K562 (cell line): ENCODE data around the gene NUDT6. TPM values are rescaled to one million over a fixed set of nuclear protein-coding genes. Genes with fewer than 3 reads are reported as not detected.

Experiments
- ATAC-seq: fragments of 200-7000 bp; cut with Tn5 transposase; 3 replicates; pipeline ENCODE4 v1.9.1; 2020; ENCODE audit warnings: moderate library complexity
- BruUV-seq: library from RNA; stranded (reverse); fragments of 400-500 nt; replicated peaks from 2 replicates; lab custom pipeline; 2021; lab: Mats Ljungman, UMichigan
- CTCF ChIA-PET: fragments of 300-600 bp; formaldehyde crosslinking; extraction: SDS; loops from one replicate; lab custom pipeline; 2021; ENCODE audit warnings: low intra/inter-chr PET ratio; lab: Yijun Ruan, JAX
- POLR2A ChIA-PET: fragments of 300-600, 350-650 bp; sonication (Branson Sonifier 250); formaldehyde crosslinking; extraction: SDS; loops from one replicate; lab custom pipeline; 2021; ENCODE audit warnings: antibody characterized with exemption, inconsistent platforms; lab: Yijun Ruan, JAX
- DNase-seq, 4 experiments: peaks; one replicate each; pipeline versions ENCODE4 v3.0.0 to v3.0.0-alpha.2; 2011 to 2018; ENCODE audit warnings: low spot score in 3 of 4, mixed read lengths in 3 of 4; ENCODE audit errors: extremely low read depth in 1 of 4
- FAIRE-seq: peaks from 2 replicates; lab custom pipeline; 2011; peaks lifted over from hg19 to GRCh38; lab: Jason Lieb, UNC
- H2AFZ ChIP-seq: 2 replicates; pipeline ENCODE4 v1.6.0; 2011; ENCODE audit warnings: low read depth, low read length, control low read depth, inconsistent platforms
- H3K27ac ChIP-seq: fragments of 200-600 bp; 3 replicates; pipeline ENCODE4 v1.8.0; 2011; ENCODE audit warnings: low read depth, mild to moderate bottlenecking, control low read depth, inconsistent platforms, low read length, moderate library complexity, mixed read lengths; ENCODE audit errors: extremely low read depth
- H3K27me3 ChIP-seq, 2 experiments: fragments of 300-600 bp in 1 of 2; 2 replicates in 1 of 2; 3 replicates in 1 of 2; pipeline versions ENCODE4 v1.6.0 to v1.8.0; 2011; ENCODE audit warnings: inconsistent platforms in 2 of 2, low read length in 2 of 2, mild to moderate bottlenecking in 1 of 2, mixed read lengths in 1 of 2, moderate library complexity in 1 of 2; ENCODE audit not compliant: control insufficient read depth in 2 of 2, insufficient read depth in 2 of 2
- H3K36me3 ChIP-seq: fragments of 300-600 bp; 3 replicates; pipeline ENCODE4 v1.8.0; 2011; ENCODE audit warnings: mild to moderate bottlenecking, low read length, inconsistent platforms; ENCODE audit not compliant: control insufficient read depth, insufficient read depth
- H3K4me1 ChIP-seq, 2 experiments: fragments of 200-600 bp in 1 of 2; replicated peaks in 1 of 2; 2 replicates in 1 of 2; 3 replicates in 1 of 2; pipeline versions ENCODE4 v1.5.1 to v1.8.0; 2011; ENCODE audit warnings: inconsistent platforms in 2 of 2, low read length in 2 of 2, mild to moderate bottlenecking in 1 of 2, mixed read lengths in 1 of 2, moderate library complexity in 1 of 2; ENCODE audit not compliant: control insufficient read depth in 2 of 2, insufficient read depth in 2 of 2
- H3K4me2 ChIP-seq: 2 replicates; pipeline ENCODE4 v1.6.1; 2011; ENCODE audit warnings: low read length, control low read depth, inconsistent platforms, mixed read lengths; ENCODE audit not compliant: insufficient read depth
- H3K4me3 ChIP-seq: fragments of 200-600 bp; sonication (generic), shearing (Covaris generic); 2 replicates; pipeline ENCODE4 v1.5.1; 2016; ENCODE audit warnings: control low read depth, inconsistent platforms
- H3K79me2 ChIP-seq: fragments of 200-600 bp; 3 replicates; pipeline ENCODE4 v1.8.0; 2011; ENCODE audit warnings: low read length, inconsistent platforms; ENCODE audit not compliant: control insufficient read depth, insufficient read depth
- H3K9ac ChIP-seq, 2 experiments: 2 replicates each; pipeline versions ENCODE4 v1.6.0 to v1.6.1; 2011; ENCODE audit warnings: low read depth in 2 of 2, low read length in 2 of 2, control low read depth in 1 of 2, inconsistent platforms in 1 of 2, mild to moderate bottlenecking in 1 of 2, mixed read lengths in 1 of 2; ENCODE audit not compliant: insufficient read depth in 1 of 2
- H3K9me1 ChIP-seq: one replicate; pipeline ENCODE4 v1.6.0; 2011; ENCODE audit warnings: inconsistent platforms, mild to moderate bottlenecking, low read length, moderate library complexity; ENCODE audit not compliant: control insufficient read depth, insufficient read depth
- H3K9me3 ChIP-seq: replicated peaks from 2 replicates; pipeline ENCODE4 v1.5.1; 2011; ENCODE audit warnings: low read depth, low read length, inconsistent platforms; ENCODE audit not compliant: control insufficient read depth, insufficient read depth
- H4K20me1 ChIP-seq: replicated peaks from 2 replicates; pipeline ENCODE4 v1.6.1; 2011; ENCODE audit warnings: low read length, inconsistent platforms, mixed read lengths; ENCODE audit not compliant: control insufficient read depth, insufficient read depth
- ARID3B ChIP-seq: fragments of 250-450 bp; sonication (Bioruptor Pico); IDR thresholded peaks from 2 replicates; pipeline ENCODE4 v1.4.0; 2020; ENCODE audit warnings: borderline replicate concordance
- CAMTA2 ChIP-seq: fragments of 250-450 bp; sonication (Bioruptor Pico); conservative IDR thresholded peaks from 2 replicates; pipeline ENCODE4 v1.5.1; 2022
- ETS1 ChIP-seq: conservative IDR thresholded peaks from 2 replicates; pipeline ENCODE4 v1.6.1; 2011; ENCODE audit warnings: low read depth, mild to moderate bottlenecking, low read length; ENCODE audit not compliant: control insufficient read depth
- EWSR1 ChIP-seq: fragments of 450-650 bp; IDR thresholded peaks from 2 replicates; pipeline ENCODE4 v1.6.1; 2018; ENCODE audit warnings: borderline replicate concordance, mild to moderate bottlenecking, low read depth, moderate library complexity; ENCODE audit not compliant: partially characterized antibody
- HDAC8 ChIP-seq: fragments of 450-650 bp; IDR thresholded peaks from 2 replicates; pipeline ENCODE4 v1.6.1; 2016; ENCODE audit warnings: mild to moderate bottlenecking, missing genetic modification characterization, moderate library complexity, missing compliant biosample characterization
- HNRNPUL1 ChIP-seq: fragments of 200-400 bp; formaldehyde crosslinking; IDR thresholded peaks from 2 replicates; pipeline ENCODE4 v1.6.1; 2017; ENCODE audit warnings: low read length
- KLF6 ChIP-seq: fragments of 250-450 bp; sonication (Bioruptor Pico); IDR thresholded peaks from 2 replicates; pipeline ENCODE4 v1.4.0; 2020; ENCODE audit warnings: mild to moderate bottlenecking, moderate library complexity, borderline replicate concordance
- MEIS2 ChIP-seq: fragments of 450-650 bp; IDR thresholded peaks from 2 replicates; pipeline ENCODE4 v1.6.1; 2014; ENCODE audit warnings: mild to moderate bottlenecking; ENCODE audit not compliant: partially characterized antibody
- MYNN ChIP-seq, 2 experiments: sonication (generic); formaldehyde crosslinking in 1 of 2; IDR thresholded peaks; 2 replicates each; pipeline versions ENCODE4 v1.5.0 to v1.6.1; 2016 to 2020; ENCODE audit warnings: antibody characterized with exemption in 1 of 2, missing genetic modification reagents in 1 of 2
- POLR2B ChIP-seq: fragments of 450-650 bp; IDR thresholded peaks from 2 replicates; pipeline ENCODE4 v1.6.1; 2018; ENCODE audit warnings: low read depth; ENCODE audit not compliant: partially characterized antibody
- RB1 ChIP-seq: fragments of 450-650 bp; IDR thresholded peaks from 2 replicates; pipeline ENCODE4 v1.6.1; 2017; ENCODE audit warnings: low read depth, mild to moderate bottlenecking
- SAFB2 ChIP-seq: fragments of 200-400 bp; formaldehyde crosslinking; IDR thresholded peaks from 2 replicates; pipeline ENCODE4 v1.6.1; 2018; ENCODE audit warnings: borderline replicate concordance, low read length, low read depth, moderate library complexity; ENCODE audit not compliant: severe bottlenecking
- ZFP91 ChIP-seq: sonication (generic); formaldehyde crosslinking; IDR thresholded peaks from 2 replicates; pipeline ENCODE4 v1.8.0; 2022; ENCODE audit warnings: mild to moderate bottlenecking, missing genetic modification reagents
- ZNF395 ChIP-seq: fragments of 200-800 bp; sonication (Bioruptor generic); IDR thresholded peaks from 2 replicates; pipeline ENCODE4 v1.6.1; 2017; ENCODE audit warnings: missing genetic modification characterization, missing compliant biosample characterization
- ZNF408 ChIP-seq: fragments of 250-450 bp; sonication (Bioruptor Pico); IDR thresholded peaks from 2 replicates; pipeline ENCODE4 v1.4.0; 2020; ENCODE audit warnings: low read depth, mild to moderate bottlenecking, moderate library complexity
- ZNF717 ChIP-seq: fragments of 250-450 bp; sonication (Bioruptor Pico); IDR thresholded peaks from 2 replicates; pipeline ENCODE4 v1.5.0; 2021
- WGBS: fragments of 100-300 bp; shearing (Covaris generic); methylation state at CpG from one replicate; pipeline ENCODE4 v1.1.6; 2016; ENCODE audit warnings: low coverage, mixed read lengths; ENCODE audit not compliant: insufficient coverage; ENCODE audit errors: missing lambda C conversion rate; 5-methylcytosine and 5-hydroxymethylcytosine counted together
- in situ Hi-C: fragments of 300-500 bp; cut with MboI; formaldehyde crosslinking; loops from 4 replicates; pipeline ENCODE4 v1.15.0; 2018; ENCODE audit warnings: inconsistent platforms, mixed read lengths
- intact Hi-C: fragments of 100-400 bp; cut with micrococcal nuclease; formaldehyde crosslinking; loops from 2 replicates; pipeline ENCODE4 v1.14.2; 2022
- polyA plus RNA-seq, 8 experiments: library from polyadenylated mRNA; depleted of rRNA in 4 of 8; stranded (reverse) in 5 of 8; unstranded in 3 of 8; fragments of >200 nt; fragmentation: Nextera tagmentation in 2 of 8; fragmentation: Illumina TruSeq in 1 of 8; extraction: Ambion mirVana in 2 of 8; extraction: Trizol in 1 of 8; gene quantifications; 2 replicates each; pipeline versions ENCODE4 v1.2.1 to v1.2.3, GENCODE V29; 2011 to 2014; ENCODE audit warnings: inconsistent platforms in 1 of 8, missing spikeins in 1 of 8
- total RNA-seq, 7 experiments: library from RNA; depleted of rRNA in 6 of 7; stranded (reverse); fragments of >200 nt in 6 of 7; fragmentation: Illumina TruSeq in 2 of 7; extraction: Trizol in 2 of 7; gene quantifications; 2 replicates each; pipeline versions ENCODE4 v1.2.1 to v1.2.3, GENCODE V29; 2011 to 2021; ENCODE audit warnings: low replicate concordance in 1 of 7

Gene NUDT6
- total and polyA plus RNA-seq, 9 of the 15 experiments (the other 6 are each of a cell fraction or from before 2014, with no cell fraction given) = 9.4 to 18.1 (median 13.4) TPM

DNA sequence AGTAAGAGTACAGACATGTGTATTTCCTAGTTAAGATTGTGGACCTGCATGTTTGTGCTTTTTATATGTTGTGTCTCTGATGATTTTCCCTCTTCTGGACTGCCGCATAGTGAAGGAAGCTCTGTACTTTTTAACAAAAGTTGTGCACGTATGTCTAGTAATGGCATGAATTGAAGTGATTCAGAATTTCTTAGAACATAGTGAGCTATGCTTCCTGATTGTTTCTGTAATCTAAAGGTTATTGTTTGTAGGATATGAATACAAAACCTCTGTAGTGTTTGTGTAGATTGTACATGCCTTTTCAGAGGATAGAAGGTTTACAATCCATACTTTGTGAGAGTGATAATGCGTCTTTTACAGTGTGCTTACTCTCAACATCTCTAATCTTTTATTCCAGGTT lies 37.0 kb upstream of the NUDT6 start (continued):
- TF ChIP-seq EWSR1 (no peak), ZNF395 (CRISPR knock-in tag) (no peak), ZNF408 (CRISPR knock-in tag) (no peak)

DNA sequence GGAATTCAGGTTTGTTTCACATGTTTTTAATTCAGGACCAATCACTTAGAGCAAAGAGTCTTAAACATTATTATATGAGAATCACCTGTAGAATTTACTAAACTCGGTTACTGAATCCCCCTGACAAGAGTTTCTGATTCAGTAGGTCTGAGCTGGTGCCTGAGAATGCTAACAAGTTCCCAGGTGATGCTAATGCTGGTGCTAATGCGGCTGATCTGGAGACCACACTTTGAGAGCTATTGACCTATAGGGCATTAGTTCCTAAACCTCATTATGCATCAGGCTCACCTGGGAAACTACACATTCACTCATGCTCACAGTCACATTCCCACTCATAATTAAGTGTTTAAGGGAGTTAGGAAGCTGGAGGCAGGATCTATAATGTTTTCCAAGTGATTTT lies 36.1 kb upstream of the NUDT6 start:
- ATAC-seq (no peak), DNase-seq (no peak), FAIRE-seq (no peak)
- ChIA-PET CTCF (no interaction called here), POLR2A (interaction anchor here (0.7 to 1.1 kb wide), 2 partner anchors 21 to 119 kb away, joined by 3 read pairs; no protein-coding TSS in a partner anchor)
- in situ Hi-C loops = no loop called here
- Histone ChIP-seq H3K27ac (no peak overlapping the region), H3K79me2 (no peaks in the 10 kb centered on the region), H2AFZ (no peak overlapping the region), H3K4me1 (no peaks in the 10 kb centered on the region), H3K9me3 (no peaks in the 10 kb centered on the region), H3K4me3 (no peak overlapping the region), H3K27me3 (no peaks in the 10 kb centered on the region), H3K4me2 (no peak overlapping the region), H4K20me1 (no peaks in the 10 kb centered on the region), H3K9me1 (no peaks in the 10 kb centered on the region), H3K36me3 (peaks cover 65% of the 10 kb centered on the region), H3K9ac (no peak overlapping the region)
- BruUV-seq = no TSS peak
- WGBS = 100% methylated on average over 2 of the region's 2 CpGs
- intact Hi-C loops = no loop called here
- TF ChIP-seq MYNN (IDR thresholded peaks at IDR 0.05) (no peak), MYNN (CRISPR knock-in tag; IDR thresholded peaks at IDR 0.05) (no peak), ARID3B (CRISPR knock-in tag) (no peak), POLR2B (no peak), MEIS2 (no peak), HDAC8 (tag) (no peak), KLF6 (CRISPR knock-in tag) (no peak), CAMTA2 (CRISPR knock-in tag) (no peak), SAFB2 (no peak), ZNF717 (CRISPR knock-in tag) (no peak), ETS1 (no peak), HNRNPUL1 (no peak), RB1 (no peak), ZFP91 (CRISPR knock-in tag) (no peak)
